Measurements from ENCODE around the gene TLE7. TPM values are rescaled to one million over a fixed set of nuclear protein-coding genes. Genes with fewer than 3 reads are reported as not detected.

TLE7 gene
- total and polyA plus RNA-seq, 2 of the 8 experiments (the other 6 are each of a cell fraction or from before 2014, with no cell fraction given) = 0.03 TPM; not detected in 1

DNA sequence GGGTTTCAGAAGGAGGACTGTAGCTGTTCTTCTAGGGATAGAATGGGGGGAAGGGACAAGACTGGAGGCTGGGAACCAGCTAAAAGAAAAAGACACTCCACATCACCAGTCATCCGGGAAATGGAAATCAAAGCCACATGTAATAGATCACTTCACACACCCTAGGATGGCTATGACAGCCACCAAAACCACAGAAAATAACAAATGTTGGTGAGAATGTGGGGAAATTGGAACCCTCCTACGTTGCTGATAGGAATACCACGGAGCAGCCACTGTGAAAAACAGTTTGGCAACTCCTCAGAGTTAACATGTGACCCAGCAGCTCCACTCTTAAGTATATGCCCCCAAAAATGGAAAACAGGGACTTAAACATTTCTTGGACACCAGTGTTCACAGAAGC, 2.3 kb downstream of the TLE7 start (continued):
- TF ChIP-seq RNF2 (IDR thresholded peaks at IDR 0.05; ENCODE audit: borderline replicate concordance, low read depth, low read length, missing control alignments, poor library complexity, severe bottlenecking) (no peak), KDM5A (IDR thresholded peaks at IDR 0.05; ENCODE audit: low read length) (no peak), BRCA1 (IDR thresholded peaks at IDR 0.05; ENCODE audit: low read depth, low read length) (no peak), SRF (IDR thresholded peaks at IDR 0.05; ENCODE audit: low read depth, low read length) (no peak), YY1 (IDR thresholded peaks at IDR 0.05; ENCODE audit: low read depth, low read length) (no peak), PHF8 (conservative IDR thresholded peaks at IDR 0.05; ENCODE audit: low read depth, low read length) (no peak)
- TF ChIP-seq, protein P1, sequence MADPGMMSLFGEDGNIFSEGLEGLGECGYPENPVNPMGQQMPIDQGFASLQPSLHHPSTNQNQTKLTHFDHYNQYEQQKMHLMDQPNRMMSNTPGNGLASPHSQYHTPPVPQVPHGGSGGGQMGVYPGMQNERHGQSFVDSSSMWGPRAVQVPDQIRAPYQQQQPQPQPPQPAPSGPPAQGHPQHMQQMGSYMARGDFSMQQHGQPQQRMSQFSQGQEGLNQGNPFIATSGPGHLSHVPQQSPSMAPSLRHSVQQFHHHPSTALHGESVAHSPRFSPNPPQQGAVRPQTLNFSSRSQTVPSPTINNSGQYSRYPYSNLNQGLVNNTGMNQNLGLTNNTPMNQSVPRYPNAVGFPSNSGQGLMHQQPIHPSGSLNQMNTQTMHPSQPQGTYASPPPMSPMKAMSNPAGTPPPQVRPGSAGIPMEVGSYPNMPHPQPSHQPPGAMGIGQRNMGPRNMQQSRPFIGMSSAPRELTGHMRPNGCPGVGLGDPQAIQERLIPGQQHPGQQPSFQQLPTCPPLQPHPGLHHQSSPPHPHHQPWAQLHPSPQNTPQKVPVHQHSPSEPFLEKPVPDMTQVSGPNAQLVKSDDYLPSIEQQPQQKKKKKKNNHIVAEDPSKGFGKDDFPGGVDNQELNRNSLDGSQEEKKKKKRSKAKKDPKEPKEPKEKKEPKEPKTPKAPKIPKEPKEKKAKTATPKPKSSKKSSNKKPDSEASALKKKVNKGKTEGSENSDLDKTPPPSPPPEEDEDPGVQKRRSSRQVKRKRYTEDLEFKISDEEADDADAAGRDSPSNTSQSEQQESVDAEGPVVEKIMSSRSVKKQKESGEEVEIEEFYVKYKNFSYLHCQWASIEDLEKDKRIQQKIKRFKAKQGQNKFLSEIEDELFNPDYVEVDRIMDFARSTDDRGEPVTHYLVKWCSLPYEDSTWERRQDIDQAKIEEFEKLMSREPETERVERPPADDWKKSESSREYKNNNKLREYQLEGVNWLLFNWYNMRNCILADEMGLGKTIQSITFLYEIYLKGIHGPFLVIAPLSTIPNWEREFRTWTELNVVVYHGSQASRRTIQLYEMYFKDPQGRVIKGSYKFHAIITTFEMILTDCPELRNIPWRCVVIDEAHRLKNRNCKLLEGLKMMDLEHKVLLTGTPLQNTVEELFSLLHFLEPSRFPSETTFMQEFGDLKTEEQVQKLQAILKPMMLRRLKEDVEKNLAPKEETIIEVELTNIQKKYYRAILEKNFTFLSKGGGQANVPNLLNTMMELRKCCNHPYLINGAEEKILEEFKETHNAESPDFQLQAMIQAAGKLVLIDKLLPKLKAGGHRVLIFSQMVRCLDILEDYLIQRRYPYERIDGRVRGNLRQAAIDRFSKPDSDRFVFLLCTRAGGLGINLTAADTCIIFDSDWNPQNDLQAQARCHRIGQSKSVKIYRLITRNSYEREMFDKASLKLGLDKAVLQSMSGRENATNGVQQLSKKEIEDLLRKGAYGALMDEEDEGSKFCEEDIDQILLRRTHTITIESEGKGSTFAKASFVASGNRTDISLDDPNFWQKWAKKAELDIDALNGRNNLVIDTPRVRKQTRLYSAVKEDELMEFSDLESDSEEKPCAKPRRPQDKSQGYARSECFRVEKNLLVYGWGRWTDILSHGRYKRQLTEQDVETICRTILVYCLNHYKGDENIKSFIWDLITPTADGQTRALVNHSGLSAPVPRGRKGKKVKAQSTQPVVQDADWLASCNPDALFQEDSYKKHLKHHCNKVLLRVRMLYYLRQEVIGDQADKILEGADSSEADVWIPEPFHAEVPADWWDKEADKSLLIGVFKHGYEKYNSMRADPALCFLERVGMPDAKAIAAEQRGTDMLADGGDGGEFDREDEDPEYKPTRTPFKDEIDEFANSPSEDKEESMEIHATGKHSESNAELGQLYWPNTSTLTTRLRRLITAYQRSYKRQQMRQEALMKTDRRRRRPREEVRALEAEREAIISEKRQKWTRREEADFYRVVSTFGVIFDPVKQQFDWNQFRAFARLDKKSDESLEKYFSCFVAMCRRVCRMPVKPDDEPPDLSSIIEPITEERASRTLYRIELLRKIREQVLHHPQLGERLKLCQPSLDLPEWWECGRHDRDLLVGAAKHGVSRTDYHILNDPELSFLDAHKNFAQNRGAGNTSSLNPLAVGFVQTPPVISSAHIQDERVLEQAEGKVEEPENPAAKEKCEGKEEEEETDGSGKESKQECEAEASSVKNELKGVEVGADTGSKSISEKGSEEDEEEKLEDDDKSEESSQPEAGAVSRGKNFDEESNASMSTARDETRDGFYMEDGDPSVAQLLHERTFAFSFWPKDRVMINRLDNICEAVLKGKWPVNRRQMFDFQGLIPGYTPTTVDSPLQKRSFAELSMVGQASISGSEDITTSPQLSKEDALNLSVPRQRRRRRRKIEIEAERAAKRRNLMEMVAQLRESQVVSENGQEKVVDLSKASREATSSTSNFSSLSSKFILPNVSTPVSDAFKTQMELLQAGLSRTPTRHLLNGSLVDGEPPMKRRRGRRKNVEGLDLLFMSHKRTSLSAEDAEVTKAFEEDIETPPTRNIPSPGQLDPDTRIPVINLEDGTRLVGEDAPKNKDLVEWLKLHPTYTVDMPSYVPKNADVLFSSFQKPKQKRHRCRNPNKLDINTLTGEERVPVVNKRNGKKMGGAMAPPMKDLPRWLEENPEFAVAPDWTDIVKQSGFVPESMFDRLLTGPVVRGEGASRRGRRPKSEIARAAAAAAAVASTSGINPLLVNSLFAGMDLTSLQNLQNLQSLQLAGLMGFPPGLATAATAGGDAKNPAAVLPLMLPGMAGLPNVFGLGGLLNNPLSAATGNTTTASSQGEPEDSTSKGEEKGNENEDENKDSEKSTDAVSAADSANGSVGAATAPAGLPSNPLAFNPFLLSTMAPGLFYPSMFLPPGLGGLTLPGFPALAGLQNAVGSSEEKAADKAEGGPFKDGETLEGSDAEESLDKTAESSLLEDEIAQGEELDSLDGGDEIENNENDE (IDR thresholded peaks at IDR 0.05; ENCODE audit: insufficient replicate concordance, low read length) = no peak
